ENCODE results near the gene DTNB.
A peak's percentile ranks its signal among the peaks of the same experiment; 100 is the strongest.

The DTNB gene

DNA sequence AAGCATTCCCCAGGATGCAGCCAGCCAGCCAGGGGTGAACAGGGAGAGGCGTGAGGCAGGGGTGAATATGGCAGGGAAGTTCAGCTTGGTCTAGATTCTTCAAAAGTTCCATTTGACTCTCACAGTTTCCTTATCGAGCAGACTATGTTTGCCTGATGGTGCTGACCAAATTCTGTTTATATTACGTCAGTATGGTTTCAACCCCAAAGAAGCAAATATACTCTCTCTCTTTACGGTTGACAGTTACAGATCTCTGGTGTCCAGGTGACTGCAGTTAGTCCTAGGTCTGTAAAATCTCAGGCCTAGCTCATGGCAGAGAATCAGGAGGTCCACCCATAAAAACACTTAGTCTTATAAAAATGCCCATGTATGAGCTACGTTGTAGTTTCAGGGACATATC, 293.4 kb downstream of the DTNB start:
- no peak for DNase-seq

DNA sequence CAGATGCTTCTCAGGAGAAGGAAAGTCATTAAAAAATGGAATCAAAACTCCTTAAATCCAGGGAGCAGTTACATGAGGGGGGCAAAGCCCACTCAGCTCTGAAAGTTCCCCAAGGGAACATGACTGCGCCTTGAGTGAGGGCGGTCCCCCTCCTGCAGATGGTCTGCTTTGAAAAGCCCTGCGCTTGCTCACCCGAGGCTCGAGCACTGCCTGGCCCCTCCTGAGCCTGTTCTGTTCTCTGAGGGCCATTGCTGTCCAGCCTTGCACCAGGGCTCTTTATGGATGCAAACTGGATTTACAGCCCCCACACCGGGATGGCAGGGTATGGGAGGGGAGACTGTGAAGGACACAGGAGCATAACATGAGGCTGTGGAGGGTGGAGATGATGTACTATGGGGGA, 293.8 kb downstream of the DTNB start:
- DNase-seq: no peak

DNA sequence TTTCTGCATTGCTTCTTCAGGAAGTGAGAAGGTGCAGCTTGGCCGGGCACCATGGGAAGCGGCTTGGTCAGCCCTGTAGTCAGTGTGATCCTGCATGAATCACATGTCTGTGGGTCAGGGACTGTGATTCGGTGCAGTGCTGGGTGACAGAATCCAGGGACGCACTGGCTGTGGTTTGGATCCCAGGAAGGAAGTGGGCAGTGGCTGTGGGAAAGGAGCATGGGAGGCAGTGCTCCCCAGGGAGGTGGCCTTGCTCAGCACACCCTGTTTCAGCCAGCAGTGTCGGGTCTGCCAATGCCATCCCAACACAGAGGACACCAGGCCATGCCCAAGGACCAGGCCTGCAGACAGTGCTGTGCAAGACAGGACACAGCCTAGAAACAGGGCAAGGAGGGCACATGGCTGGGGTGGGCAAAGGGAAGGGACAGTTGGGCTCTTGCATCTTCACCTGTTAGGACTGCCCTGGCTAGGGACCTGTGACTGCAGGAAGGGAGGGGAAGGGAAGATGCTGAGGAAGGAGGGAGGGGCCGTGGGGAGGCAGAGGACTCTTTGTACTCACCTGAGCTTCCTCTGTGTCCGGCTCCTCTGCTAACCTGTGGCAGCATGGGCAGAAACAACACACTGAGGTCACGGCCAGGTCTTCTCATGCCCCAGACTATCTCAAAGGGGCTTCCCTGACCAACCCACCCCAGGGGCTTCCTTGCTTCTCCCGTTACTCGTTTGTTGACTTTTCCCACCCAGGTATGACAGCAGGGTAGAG, 294.5 kb downstream of the DTNB start:
- no peak for DNase-seq

DNA sequence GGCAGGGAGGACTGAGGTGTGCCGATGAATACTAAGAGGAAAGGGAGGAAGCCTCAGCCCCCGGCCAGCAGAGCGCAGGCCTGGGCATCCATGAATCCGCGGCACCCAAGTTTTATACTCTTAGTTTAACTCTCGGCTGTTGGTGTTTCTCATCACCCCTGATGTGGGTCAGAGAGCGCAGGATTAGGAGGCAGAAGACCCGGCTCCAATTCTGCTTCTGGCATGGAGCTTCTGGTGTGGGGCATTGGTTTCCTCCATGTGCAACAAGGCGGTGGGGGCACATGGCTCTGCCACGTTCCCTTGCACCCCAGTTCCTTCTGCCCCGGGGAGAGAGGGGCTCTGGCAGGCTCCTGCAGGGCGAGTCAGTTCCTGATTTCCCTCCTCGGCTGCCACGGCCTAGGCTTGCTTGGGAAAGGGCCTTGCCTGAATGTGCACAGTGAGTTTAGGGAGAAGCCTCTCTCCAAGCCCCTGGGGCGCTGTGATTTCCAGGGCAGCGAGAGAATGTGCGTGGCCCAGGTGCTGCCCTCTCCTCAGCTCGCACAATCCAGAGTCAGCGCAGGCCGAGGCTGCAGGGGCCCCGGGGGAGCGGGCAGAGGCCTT, 295.5 kb downstream of the DTNB start:
- no peak for DNase-seq

DNA sequence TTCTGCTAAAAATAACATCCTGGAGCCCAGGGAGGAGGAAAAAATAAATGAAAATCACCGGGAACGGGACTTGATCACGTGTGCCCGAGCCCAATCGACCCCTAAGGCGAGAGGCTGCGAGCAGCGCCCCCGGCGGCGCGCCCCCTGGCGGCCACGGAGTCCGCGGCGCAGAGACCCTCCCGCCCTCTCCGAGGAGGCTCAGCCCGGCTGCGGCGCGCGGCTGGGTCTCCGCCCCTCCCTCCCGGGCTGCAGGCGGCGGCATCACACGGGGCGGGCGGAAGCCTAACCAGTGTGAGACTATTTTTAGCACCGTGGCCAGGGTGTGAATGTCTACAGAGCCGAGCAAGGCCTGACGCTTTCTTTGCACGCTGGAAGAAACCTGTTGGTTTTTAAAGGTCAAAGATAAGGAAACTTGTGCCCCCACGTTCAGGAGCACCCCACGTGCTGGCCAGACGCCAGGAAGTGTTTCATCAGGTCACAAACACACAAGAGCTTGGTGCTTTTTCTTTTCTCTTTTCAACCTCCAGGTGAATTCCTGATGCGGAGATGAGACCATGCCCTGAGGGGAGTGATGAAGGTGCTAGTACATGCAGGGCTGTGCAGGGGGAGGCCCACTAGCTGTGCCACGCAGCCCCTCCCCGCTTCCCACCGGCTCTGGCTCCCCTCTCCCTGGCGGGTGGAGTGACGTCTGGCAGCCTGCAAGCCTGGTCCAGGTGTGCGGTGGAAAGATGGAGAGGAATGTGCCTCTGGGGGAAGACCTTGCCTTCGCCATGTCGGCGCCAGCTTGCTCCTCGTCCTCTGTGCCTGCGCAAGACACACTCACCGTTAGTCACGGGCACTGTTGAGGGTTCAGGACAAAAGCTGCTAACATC, 296.4 kb downstream of the DTNB start:
- peak; percentile 93 to 97 for DNase-seq

DNA sequence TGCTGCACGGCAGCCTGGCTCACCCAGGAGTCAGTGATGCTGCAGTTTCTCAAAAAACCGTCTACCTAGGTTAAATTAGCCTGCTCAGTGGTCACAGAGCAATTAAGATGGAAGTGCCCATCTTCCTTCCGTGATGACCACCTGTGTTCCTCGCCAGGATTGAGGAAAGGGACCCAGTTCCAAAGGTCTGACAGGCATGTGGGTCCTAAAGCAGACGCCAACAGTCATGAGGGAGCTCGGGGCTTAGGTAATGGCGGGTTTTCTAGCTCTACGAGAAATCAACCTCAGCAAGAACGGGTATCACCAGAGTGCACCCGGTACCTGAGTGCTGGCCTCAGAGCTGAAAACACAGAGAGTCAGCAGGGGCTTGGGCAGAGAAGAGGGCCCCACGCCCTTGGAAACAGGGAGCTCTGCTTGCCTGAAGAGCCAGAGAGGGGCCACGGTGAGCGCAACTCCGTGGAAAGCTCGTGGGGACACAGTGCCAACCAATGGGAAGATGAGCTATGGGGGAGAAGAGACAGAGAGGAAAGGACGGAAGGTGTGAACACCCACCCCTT, 297.3 kb downstream of the DTNB start:
- DNase-seq: no peak

DNA sequence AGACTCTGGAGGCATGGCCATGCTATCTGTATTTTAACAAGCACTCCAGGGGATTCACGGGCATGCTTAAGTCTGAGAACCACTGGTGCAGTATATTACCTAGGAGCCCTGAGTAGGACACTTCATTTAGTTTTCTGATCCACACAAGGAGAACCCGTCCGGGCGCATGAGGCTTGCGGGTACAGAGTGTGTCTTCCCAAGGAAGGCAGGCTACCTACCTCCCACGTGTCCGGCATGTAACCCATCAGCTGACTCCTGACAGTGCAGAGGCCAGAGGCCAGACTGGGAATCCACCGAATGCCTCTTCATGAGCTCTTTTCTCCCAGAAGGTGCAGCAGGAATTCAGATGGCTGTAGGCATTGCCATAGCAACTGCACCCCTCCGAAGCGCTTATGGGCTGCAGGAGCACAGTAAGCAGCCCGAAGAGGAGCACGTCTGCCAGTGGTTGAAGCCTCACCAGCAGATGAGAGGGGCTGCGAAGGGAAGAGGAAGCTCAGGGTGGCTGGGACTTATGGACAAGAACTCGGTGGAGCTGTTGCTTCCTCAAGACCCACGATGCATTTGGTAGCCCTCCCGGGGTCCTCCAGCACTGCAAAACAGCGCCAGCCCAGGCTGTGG, 297.9 kb downstream of the DTNB start:
- no peak for DNase-seq

DNA sequence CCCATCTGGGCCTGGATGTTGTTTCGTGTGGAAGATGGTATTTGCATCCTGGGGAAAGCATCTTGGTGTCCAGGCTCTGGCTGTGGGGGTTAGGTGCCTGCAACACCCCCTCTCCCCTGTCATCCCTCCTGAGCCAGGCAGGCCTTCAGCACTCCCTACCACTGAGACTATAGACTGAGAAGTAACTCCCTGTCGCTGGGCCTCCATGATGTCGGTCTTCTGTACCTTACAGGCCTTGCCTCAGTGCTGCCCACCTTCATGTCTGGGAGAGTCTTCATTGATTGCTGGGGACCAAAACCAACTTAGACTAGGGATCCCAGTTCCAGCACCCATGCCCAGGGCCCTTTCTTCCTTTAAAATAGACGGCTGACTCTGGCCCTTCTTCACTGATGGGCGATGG, 298.6 kb downstream of the DTNB start:
- no peak for DNase-seq

DNA sequence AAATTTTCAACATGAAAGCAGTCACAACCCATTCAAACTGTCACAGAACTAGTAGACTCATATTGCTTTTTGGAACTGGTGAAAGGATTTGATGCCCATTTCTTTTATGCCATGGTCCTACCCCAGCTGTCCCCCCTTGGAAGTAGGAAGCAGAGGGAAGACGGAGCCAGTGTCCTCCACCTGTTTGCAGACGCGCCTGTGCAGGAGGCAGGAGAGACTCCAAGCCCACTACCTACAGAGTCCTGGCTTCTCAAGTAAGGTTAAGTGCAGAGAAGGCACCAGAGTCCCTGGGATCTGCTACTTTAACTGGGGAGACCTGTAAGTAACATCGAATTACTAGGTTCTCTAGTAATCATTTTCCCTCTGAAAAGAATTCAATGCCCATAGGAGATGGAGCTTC, 299.0 kb downstream of the DTNB start:
- DNase-seq: no peak

DNA sequence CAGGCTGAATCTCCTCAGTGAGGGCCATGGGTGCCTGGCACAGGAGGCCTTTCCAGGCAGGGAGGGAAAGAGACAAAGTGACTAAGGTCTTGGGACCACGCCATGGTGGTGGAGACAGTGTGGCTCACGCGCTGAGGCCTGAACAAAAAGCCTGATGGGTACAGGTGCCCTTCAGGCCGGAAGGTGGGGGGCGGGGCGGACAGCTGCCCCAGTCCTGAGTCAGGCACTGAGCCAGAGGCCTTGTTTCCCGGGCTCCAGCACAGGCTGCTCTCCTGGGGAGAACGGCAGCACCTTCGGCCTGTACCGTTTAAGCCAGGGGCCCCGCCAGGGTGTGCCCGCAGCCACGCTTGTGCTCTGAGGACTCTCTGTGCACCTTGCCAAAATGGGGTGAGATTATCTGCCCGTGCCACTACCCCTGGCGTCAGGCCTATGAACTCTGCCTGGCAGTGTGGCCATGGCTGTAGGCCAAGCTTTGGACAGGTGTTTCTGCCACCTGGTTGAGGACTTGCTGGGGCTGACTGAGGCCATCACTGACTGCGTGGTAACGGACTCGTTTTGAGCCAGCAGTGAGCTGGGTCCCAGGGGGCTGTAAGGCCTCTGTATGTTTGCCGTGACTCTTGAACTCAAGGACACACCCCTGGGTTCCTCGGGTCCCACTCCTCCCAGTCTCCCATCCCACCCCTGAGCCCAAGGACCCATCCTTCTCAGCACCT, 300.0 kb downstream of the DTNB start:
- peak; percentile 81 to 94 for DNase-seq

DNA sequence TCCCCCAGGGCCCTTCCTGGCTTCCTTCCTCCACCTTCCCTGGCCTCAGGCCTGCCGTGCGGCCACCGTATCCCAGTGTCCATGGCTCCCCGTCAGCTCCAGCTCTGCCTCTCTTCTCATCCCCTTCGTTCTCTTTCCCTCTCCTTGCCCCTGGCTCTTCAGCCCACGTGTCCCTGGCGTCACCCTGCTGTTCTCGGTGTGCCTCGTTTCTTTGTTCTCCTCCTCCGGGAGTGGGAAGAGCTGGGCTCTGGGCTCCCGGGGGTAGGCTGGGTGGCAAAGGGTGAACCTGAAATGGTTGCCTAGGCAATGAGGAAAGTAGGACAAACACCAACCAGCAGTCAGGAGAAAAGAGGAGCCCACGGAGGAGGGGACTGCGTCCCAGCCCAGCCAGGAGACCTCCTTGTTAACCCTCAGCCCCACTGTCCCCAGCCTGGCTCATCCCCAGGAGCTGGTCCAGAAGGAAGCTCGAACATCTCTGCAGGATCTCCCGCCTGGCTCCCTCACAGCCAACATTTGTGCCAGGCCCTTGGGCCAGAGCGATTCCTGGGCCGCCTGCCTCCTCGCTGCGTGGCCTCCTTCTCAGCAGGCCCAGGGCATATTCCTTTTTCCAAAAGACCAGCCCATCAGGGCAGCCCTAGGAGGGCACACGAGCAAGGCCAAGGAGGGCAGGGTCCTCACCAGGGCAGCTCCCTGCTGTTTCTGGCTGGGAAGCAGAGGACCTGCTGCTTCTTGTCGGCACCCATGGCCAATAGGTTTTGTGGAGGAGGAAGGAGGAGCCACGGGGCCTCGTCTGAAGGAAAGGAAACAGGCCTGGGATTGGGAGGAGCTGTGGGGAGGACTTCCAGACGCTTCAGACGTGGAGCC, 300.7 kb downstream of the DTNB start:
- DNase-seq: no peak

DNA sequence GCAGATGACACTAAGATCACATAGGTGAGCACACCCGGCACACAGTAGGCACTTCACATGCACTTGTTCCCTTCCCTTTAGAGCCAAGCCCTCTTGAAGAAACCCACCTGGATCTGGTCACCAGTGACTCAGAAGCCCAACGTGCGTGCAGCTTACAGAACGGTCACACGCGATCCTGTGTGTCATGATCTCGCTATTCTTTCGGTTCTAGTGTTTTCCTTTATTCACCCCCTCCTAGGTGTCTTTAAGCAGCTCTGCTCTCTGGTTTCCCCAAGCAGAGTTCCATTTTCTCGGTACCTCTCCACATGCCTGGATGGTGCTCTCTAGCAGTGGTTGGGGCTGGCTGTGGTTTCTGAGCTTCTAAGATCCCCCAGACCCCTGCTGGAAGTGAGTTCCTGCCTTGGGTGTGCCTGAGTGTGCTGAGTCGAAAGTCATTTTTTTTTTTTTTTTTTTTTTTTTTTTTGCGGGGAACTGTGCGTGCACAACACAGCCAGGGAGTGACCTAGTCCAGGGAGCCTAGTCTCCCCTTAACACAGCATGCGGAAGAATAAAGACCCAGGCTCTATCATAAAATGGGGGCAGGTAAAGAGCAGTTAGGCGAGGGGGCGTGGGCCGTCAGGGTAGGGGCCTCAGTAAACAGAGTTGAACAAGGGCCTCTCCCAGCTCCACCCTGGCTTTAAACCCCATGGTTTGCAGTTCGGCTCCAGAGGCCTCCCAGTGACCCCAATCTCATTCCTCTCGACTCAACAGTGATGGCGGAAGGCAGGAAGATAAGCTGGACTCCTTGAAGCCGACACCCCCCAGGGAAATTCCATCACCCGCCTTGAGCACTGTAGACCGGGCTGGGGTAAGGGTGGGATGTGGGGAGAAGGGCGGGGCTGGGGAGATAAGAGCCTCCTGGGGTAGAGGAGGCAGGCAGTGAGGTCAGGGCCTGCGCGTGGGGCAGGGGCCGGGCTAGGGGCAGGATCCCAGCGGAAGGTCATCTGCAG, 301.8 kb downstream of the DTNB start:
- no peak for DNase-seq

DNA sequence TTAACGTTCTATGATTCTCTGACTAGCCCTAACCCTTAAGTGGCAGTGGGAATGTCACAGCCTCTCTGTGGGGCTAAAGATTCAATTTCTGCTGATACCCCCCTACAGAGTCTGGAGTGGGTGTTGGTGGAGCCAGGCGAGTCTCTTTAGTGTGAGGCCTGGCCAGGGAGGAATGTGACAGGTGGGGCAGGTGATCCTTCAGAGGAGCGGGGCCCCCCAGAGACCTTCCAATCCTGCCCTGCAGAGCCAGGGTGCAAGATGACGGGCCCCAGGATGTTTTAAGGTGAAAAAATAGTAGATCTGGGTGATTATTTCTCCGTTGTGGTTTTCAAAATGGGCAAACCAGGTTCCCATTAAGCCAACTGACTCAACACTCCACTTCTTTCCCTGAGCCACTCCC, 303.5 kb downstream of the DTNB start:
- DNase-seq: no peak

DNA sequence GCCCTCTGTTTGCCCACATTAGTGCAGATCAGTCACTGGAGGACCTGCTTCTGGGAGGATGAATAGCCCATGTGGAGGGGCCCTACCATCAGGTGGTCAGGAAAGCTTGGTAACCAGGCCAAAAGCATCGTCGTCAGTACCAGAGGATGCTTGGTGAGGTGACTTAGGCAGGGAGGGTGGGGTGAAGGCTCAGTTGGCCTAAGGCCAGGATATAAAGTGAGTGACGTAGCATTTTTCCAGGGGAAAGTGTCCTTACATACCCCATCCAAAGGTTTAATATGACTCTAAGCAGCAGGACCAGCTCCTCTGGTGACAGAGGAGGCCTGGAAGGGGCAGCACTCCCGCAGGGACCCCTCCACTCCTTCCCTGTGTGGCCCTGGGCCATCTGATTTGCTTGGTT, 303.9 kb downstream of the DTNB start:
- no peak for DNase-seq

DNA sequence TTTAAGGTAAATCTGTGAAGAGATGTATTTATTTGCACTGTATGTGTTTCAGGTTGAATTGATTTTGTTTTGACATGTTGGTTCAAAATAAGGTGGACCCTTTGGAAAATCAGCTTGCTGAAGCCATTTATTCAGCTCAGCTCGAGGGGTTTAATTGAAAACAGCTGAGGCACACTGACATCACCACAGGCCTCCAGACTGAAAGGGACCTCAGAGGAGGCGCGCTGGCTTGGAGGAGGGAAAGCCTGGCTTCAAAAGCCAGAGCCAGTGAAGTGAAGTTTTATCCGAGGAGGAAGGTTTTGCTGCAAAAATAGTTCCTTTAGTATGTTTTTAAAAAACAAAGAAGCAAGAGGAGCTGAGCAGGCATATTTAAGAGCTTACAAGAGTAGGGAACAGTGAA, 304.7 kb downstream of the DTNB start:
- DNase-seq: no peak

DNA sequence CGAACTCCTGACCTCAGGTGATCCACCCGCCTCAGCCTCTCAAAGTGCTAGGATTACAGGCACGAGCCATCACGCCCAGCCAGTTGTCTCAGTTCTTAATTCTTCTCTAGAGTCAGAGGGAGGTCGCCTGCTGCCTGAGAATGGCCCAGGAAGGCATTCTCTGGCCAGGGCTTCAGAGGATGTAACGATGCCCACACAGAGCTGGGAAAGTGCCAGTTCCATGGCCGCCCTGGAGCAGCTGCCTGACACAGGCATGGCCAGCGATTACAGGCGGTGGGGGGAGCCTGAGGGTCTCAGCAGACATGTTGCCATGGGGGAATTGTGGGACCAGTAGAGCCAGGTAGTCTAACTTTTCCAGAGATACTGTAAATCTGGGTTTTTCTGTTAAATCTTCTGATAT, 306.1 kb downstream of the DTNB start:
- no peak for DNase-seq

DNA sequence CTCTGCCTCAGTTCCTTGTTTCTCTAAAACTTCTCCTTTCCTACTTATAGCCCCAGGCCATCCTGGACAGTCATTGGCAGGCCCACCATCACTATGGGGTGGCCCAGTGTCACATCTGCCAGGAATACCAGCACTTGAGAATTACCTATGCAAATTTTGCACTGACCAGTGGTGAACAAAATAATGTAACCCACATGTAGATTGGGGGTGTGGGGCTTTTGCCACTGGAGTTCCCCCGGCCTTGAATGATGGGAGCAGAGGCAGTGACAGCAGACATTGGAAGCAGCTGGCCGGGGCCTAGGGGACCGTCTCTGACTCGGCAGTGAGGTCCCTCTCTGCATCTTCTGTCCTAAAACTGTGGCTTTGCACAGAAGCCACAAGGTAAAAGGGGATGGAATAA, 306.7 kb downstream of the DTNB start:
- DNase-seq: no peak

DNA sequence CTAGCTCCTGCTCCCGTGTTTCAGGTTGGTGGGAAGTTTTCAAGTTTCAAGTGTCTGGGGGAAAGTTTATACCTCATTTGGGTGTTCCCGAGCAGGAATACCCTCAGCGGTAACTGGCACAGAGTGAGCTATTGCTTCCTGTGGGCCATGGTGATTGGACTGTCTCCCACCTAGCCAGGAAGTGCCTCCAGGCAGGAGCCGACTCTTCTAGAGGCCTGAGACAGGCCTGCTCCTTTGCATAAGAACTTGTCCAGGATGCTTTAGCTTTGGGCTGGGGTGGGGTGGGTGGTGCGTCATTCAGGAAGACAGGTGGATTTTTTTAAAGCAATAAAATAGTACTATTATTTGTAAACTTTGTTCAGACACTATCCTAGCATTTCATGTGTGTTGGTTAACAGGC, 308.1 kb downstream of the DTNB start:
- peak in 1 of 2 experiments; percentile 25 for DNase-seq

DNA sequence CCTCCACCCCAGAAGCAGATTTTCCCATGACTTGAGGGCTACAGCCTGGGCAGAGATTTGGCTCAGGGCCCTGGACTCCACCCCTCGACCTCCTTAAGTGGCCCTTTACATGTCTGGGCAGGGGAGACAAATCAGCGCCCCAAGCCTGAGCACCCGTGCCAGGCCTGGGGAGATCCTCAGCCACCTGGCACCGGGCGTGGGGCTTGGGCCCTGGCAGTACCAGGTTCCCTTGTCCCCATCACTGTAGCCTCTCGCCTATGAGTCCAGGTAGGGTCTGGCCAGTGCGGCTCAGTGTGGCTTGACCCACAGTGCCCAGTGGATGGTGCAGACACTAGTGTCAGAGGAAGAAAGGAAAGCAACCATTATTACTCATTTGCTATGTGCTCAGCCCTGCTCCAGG, 309.6 kb downstream of the DTNB start:
- DNase-seq: no peak
